Activated T-cell treated with anti-CD3 and anti-CD28 coated beads, Interleukin-2, amount 50 U/mL, for 72 hours (primary cell): ENCODE data around the gene ARRDC5. TPM values are rescaled to one million over a fixed set of nuclear protein-coding genes. Genes with fewer than 3 reads are reported as not detected.

Experiments
- ATAC-seq, 2 donors: fragments of 150-1000 bp; cut with Tn5 transposase; replicated peaks in 1 of 2; 2 replicates each; pipeline ENCODE4 v1.10.0; 2021; ENCODE audit warnings: moderate library complexity in 2 of 2, mild to moderate bottlenecking in 1 of 2
- DNase-seq, 2 donors: peaks; one replicate each; pipeline ENCODE4 v3.0.0; 2021 to 2022; ENCODE audit warnings: mixed read lengths in 1 of 2
- H3K27ac Mint-ChIP-seq: one replicate; pipeline ENCODE4 v1.8.0; 2022; ENCODE audit warnings: mild to moderate bottlenecking, moderate library complexity, mixed read lengths
- H3K27me3 Mint-ChIP-seq: one replicate; pipeline ENCODE4 v1.8.0; 2022; ENCODE audit warnings: low read depth, mixed read lengths
- H3K36me3 Mint-ChIP-seq, 2 donors: one replicate each; pipeline ENCODE4 v1.8.0; 2022; ENCODE audit warnings: mixed read lengths in 2 of 2, mild to moderate bottlenecking in 1 of 2; ENCODE audit not compliant: insufficient read depth in 2 of 2
- H3K4me1 Mint-ChIP-seq: one replicate; pipeline ENCODE4 v1.8.0; 2022; ENCODE audit warnings: low read depth, mixed read lengths
- H3K4me3 Mint-ChIP-seq, 2 donors: one replicate each; pipeline ENCODE4 v1.8.0; 2022; ENCODE audit warnings: mild to moderate bottlenecking in 2 of 2, mixed read lengths in 2 of 2, moderate library complexity in 2 of 2
- H3K9me3 Mint-ChIP-seq, 2 donors: one replicate each; pipeline ENCODE4 v1.8.0; 2022; ENCODE audit warnings: mixed read lengths in 2 of 2
- total RNA-seq, 2 donors: library from RNA; stranded (reverse); gene quantifications; one replicate each; pipeline ENCODE4 v1.2.3, GENCODE V29; 2022

The ARRDC5 gene
- total RNA-seq, 2 donors from 2014 or later = 0.72 to 0.76 TPM

- ATAC-seq (peak in 1 of 2 donors; percentile 19), DNase-seq (peak; percentile 37 to 40)
- Mint-ChIP-seq H3K36me3 (peaks cover 10 to 48% of the 10 kb centered on the region in 2 donors), H3K4me3 (peak overlapping the region; percentile 90 to 99), H3K4me1 (peaks cover 66% of the 10 kb centered on the region), H3K9me3 (no peaks in the 10 kb centered on the region), H3K27ac (peak overlapping the region; percentile 89), H3K27me3 (no peaks in the 10 kb centered on the region)
Observed at GRCh38 chr19:4916292-4917082, 13.8 kb upstream of the ARRDC5 start.

GRCh38 chr19:4914736-4915501 lies 12.2 kb upstream of the ARRDC5 start:
- DNase-seq (peak; percentile 77 to 83), ATAC-seq (peak; percentile 73 to 80)
- Mint-ChIP-seq H3K4me1 (peaks cover 69% of the 10 kb centered on the region), H3K27ac (peak overlapping the region; percentile 89), H3K9me3 (no peaks in the 10 kb centered on the region), H3K36me3 (peaks cover 6 to 43% of the 10 kb centered on the region in 2 donors), H3K27me3 (no peaks in the 10 kb centered on the region), H3K4me3 (peak overlapping the region; percentile 90 to 99)

GRCh38 chr19:4913996-4914735 lies 11.5 kb upstream of the ARRDC5 start:
- peak; percentile 16 to 19 for DNase-seq
- no peak for ATAC-seq

GRCh38 chr19:4911786-4912672 lies 9.3 kb upstream of the ARRDC5 start:
- no peaks in the 10 kb centered on the region for H3K27me3 Mint-ChIP-seq
- ATAC-seq = peak; percentile 30 to 43
- DNase-seq = peak; percentile 74 to 77
- peak overlapping the region; percentile 76 for H3K27ac Mint-ChIP-seq
- peak overlapping the region; percentile 82 to 90 for H3K4me3 Mint-ChIP-seq
- H3K36me3 Mint-ChIP-seq = peaks cover 6 to 38% of the 10 kb centered on the region in 2 donors
- peaks cover 77% of the 10 kb centered on the region for H3K4me1 Mint-ChIP-seq
- no peaks in the 10 kb centered on the region for H3K9me3 Mint-ChIP-seq

More at GRCh38 chr19:4913996-4914735, 11.5 kb upstream of the ARRDC5 start:
- Mint-ChIP-seq H3K36me3 (peaks cover 6 to 39% of the 10 kb centered on the region in 2 donors), H3K27me3 (no peaks in the 10 kb centered on the region), H3K27ac (peak overlapping the region; percentile 79), H3K9me3 (no peaks in the 10 kb centered on the region), H3K4me3 (peak overlapping the region; percentile 90 to 99), H3K4me1 (peaks cover 69% of the 10 kb centered on the region)

GRCh38 chr19:4911314-4911713 lies 8.6 kb upstream of the ARRDC5 start:
- DNase-seq (no peak), ATAC-seq (no peak)
- Mint-ChIP-seq H3K4me1 (peaks cover 70% of the 10 kb centered on the region), H3K4me3 (peak overlapping the region; percentile 82 to 90), H3K27ac (peak overlapping the region; percentile 76), H3K36me3 (peaks cover 3 to 34% of the 10 kb centered on the region in 2 donors), H3K27me3 (no peaks in the 10 kb centered on the region), H3K9me3 (no peaks in the 10 kb centered on the region)

GRCh38 chr19:4910594-4911281 lies 8.0 kb upstream of the ARRDC5 start:
- ATAC-seq (no peak), DNase-seq (peak in 1 of 2 donors; percentile 18)
- peak overlapping the region; percentile 82 to 90 for H3K4me3 Mint-ChIP-seq
- H3K36me3 Mint-ChIP-seq = peaks cover 3 to 30% of the 10 kb centered on the region in 2 donors
- H3K27ac Mint-ChIP-seq = peak overlapping the region; percentile 38
- H3K9me3 Mint-ChIP-seq = no peaks in the 10 kb centered on the region
- no peaks in the 10 kb centered on the region for H3K27me3 Mint-ChIP-seq
- peaks cover 64% of the 10 kb centered on the region for H3K4me1 Mint-ChIP-seq

GRCh38 chr19:4909897-4910593 lies 7.3 kb upstream of the ARRDC5 start:
- peak; percentile 97 for DNase-seq
- Mint-ChIP-seq H3K4me1 (peaks cover 57% of the 10 kb centered on the region), H3K27me3 (no peaks in the 10 kb centered on the region), H3K9me3 (no peaks in the 10 kb centered on the region), H3K36me3 (peaks cover 3 to 24% of the 10 kb centered on the region in 2 donors), H3K4me3 (peak overlapping the region; percentile 82 to 90), H3K27ac (no peak overlapping the region)
- peak; percentile 82 to 88 for ATAC-seq

- H3K36me3 Mint-ChIP-seq = peaks cover 2 to 18% of the 10 kb centered on the region in 2 donors
- DNase-seq (peak; percentile 77 to 79), ATAC-seq (peak; percentile 60 to 61)
- H3K4me1 Mint-ChIP-seq = peaks cover 50% of the 10 kb centered on the region
- no peaks in the 10 kb centered on the region for H3K9me3 Mint-ChIP-seq
- no peak within 1 kb of the TSS for H3K27ac Mint-ChIP-seq
- H3K4me3 Mint-ChIP-seq = peak within 1 kb of the TSS; percentile 82 to 90
- H3K27me3 Mint-ChIP-seq = no peaks in the 10 kb centered on the region
Observed at GRCh38 chr19:4909156-4909896, 6.6 kb upstream of the ARRDC5 start, which contains the start of gene UHRF1. TSS of gene UHRF1 (plus strand) at chr19:4909501. CDS start at chr19:4910886, 1,385 bp downstream.

- H3K4me3 Mint-ChIP-seq = peak overlapping the region; percentile 69 to 76
- no peak for DNase-seq
- ATAC-seq = no peak
- H3K27ac Mint-ChIP-seq = no peak overlapping the region
- no peaks in the 10 kb centered on the region for H3K9me3 Mint-ChIP-seq
- H3K4me1 Mint-ChIP-seq = peaks cover 44% of the 10 kb centered on the region
- no peaks in the 10 kb centered on the region for H3K27me3 Mint-ChIP-seq
- peaks cover 0 to 13% of the 10 kb centered on the region in 2 donors for H3K36me3 Mint-ChIP-seq
Observed at GRCh38 chr19:4908781-4909155, 6.1 kb upstream of the ARRDC5 start.

- no peaks in the 10 kb centered on the region for H3K27me3 Mint-ChIP-seq
- H3K36me3 Mint-ChIP-seq = peaks cover 0 to 12% of the 10 kb centered on the region in 2 donors
- H3K9me3 Mint-ChIP-seq = no peaks in the 10 kb centered on the region
- peak overlapping the region; percentile 69 to 76 for H3K4me3 Mint-ChIP-seq
- no peak for DNase-seq
- H3K4me1 Mint-ChIP-seq = peaks cover 40% of the 10 kb centered on the region
- H3K27ac Mint-ChIP-seq = no peak overlapping the region
- no peak for ATAC-seq
Observed at GRCh38 chr19:4908360-4908759, 5.7 kb upstream of the ARRDC5 start.
